ENCODE data around the gene CREB5. TPM values are rescaled to one million over a fixed set of nuclear protein-coding genes. Genes with fewer than 3 reads are reported as not detected.

The CREB5 gene
- total and polyA plus RNA-seq, 2 experiments from 2014 or later = 2.4 to 4.4 TPM

DNA sequence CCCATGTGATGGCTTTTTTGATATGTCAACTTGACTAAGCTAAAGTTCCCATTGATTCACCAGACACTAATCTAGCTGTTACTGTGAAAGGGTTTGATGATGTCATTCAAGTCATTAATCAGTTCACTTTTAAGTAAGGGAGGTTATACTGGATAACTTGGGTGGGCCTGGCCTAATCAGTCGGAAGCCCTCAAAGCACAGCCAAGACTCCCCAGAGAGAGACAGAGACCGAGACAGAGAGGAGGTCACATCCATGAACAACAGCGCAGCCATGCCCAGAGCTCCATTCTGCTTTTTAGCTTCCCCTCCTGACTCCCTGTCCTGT is 442.4 kb downstream of the CREB5 start:
- no peak for TF ChIP-seq CREB1 (CRISPR knock-in tag; IDR thresholded peaks at IDR 0.05; ENCODE audit: low read depth)
- no peak for TF ChIP-seq EZH2phosphoT487 (IDR thresholded peaks at IDR 0.05; ENCODE audit: unreplicated experiment)
- TF ChIP-seq POLR2AphosphoS5 (IDR thresholded peaks at IDR 0.05; ENCODE audit: low read depth) = no peak
- TF ChIP-seq ZNF331 (CRISPR knock-in tag; IDR thresholded peaks at IDR 0.05; ENCODE audit: low read depth) = no peak
- no peak for TF ChIP-seq NANOG (IDR thresholded peaks at IDR 0.05; ENCODE audit: borderline replicate concordance)
- TF ChIP-seq, protein P1, sequence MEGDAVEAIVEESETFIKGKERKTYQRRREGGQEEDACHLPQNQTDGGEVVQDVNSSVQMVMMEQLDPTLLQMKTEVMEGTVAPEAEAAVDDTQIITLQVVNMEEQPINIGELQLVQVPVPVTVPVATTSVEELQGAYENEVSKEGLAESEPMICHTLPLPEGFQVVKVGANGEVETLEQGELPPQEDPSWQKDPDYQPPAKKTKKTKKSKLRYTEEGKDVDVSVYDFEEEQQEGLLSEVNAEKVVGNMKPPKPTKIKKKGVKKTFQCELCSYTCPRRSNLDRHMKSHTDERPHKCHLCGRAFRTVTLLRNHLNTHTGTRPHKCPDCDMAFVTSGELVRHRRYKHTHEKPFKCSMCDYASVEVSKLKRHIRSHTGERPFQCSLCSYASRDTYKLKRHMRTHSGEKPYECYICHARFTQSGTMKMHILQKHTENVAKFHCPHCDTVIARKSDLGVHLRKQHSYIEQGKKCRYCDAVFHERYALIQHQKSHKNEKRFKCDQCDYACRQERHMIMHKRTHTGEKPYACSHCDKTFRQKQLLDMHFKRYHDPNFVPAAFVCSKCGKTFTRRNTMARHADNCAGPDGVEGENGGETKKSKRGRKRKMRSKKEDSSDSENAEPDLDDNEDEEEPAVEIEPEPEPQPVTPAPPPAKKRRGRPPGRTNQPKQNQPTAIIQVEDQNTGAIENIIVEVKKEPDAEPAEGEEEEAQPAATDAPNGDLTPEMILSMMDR (conservative IDR thresholded peaks at IDR 0.05; ENCODE audit: low read depth in 2 of 2) = no peak
- TF ChIP-seq, protein P2, sequence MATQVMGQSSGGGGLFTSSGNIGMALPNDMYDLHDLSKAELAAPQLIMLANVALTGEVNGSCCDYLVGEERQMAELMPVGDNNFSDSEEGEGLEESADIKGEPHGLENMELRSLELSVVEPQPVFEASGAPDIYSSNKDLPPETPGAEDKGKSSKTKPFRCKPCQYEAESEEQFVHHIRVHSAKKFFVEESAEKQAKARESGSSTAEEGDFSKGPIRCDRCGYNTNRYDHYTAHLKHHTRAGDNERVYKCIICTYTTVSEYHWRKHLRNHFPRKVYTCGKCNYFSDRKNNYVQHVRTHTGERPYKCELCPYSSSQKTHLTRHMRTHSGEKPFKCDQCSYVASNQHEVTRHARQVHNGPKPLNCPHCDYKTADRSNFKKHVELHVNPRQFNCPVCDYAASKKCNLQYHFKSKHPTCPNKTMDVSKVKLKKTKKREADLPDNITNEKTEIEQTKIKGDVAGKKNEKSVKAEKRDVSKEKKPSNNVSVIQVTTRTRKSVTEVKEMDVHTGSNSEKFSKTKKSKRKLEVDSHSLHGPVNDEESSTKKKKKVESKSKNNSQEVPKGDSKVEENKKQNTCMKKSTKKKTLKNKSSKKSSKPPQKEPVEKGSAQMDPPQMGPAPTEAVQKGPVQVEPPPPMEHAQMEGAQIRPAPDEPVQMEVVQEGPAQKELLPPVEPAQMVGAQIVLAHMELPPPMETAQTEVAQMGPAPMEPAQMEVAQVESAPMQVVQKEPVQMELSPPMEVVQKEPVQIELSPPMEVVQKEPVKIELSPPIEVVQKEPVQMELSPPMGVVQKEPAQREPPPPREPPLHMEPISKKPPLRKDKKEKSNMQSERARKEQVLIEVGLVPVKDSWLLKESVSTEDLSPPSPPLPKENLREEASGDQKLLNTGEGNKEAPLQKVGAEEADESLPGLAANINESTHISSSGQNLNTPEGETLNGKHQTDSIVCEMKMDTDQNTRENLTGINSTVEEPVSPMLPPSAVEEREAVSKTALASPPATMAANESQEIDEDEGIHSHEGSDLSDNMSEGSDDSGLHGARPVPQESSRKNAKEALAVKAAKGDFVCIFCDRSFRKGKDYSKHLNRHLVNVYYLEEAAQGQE (IDR thresholded peaks at IDR 0.05; ENCODE audit: unreplicated experiment) = no peak
- TF ChIP-seq, protein P3, sequence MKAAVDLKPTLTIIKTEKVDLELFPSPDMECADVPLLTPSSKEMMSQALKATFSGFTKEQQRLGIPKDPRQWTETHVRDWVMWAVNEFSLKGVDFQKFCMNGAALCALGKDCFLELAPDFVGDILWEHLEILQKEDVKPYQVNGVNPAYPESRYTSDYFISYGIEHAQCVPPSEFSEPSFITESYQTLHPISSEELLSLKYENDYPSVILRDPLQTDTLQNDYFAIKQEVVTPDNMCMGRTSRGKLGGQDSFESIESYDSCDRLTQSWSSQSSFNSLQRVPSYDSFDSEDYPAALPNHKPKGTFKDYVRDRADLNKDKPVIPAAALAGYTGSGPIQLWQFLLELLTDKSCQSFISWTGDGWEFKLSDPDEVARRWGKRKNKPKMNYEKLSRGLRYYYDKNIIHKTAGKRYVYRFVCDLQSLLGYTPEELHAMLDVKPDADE (IDR thresholded peaks at IDR 0.05) = no peak
- TF ChIP-seq ZNF114 (CRISPR knock-in tag; IDR thresholded peaks at IDR 0.05) = no peak
- no peak for TF ChIP-seq STAT1 (IDR thresholded peaks at IDR 0.05; ENCODE audit: unreplicated experiment)
- TF ChIP-seq, protein P4, sequence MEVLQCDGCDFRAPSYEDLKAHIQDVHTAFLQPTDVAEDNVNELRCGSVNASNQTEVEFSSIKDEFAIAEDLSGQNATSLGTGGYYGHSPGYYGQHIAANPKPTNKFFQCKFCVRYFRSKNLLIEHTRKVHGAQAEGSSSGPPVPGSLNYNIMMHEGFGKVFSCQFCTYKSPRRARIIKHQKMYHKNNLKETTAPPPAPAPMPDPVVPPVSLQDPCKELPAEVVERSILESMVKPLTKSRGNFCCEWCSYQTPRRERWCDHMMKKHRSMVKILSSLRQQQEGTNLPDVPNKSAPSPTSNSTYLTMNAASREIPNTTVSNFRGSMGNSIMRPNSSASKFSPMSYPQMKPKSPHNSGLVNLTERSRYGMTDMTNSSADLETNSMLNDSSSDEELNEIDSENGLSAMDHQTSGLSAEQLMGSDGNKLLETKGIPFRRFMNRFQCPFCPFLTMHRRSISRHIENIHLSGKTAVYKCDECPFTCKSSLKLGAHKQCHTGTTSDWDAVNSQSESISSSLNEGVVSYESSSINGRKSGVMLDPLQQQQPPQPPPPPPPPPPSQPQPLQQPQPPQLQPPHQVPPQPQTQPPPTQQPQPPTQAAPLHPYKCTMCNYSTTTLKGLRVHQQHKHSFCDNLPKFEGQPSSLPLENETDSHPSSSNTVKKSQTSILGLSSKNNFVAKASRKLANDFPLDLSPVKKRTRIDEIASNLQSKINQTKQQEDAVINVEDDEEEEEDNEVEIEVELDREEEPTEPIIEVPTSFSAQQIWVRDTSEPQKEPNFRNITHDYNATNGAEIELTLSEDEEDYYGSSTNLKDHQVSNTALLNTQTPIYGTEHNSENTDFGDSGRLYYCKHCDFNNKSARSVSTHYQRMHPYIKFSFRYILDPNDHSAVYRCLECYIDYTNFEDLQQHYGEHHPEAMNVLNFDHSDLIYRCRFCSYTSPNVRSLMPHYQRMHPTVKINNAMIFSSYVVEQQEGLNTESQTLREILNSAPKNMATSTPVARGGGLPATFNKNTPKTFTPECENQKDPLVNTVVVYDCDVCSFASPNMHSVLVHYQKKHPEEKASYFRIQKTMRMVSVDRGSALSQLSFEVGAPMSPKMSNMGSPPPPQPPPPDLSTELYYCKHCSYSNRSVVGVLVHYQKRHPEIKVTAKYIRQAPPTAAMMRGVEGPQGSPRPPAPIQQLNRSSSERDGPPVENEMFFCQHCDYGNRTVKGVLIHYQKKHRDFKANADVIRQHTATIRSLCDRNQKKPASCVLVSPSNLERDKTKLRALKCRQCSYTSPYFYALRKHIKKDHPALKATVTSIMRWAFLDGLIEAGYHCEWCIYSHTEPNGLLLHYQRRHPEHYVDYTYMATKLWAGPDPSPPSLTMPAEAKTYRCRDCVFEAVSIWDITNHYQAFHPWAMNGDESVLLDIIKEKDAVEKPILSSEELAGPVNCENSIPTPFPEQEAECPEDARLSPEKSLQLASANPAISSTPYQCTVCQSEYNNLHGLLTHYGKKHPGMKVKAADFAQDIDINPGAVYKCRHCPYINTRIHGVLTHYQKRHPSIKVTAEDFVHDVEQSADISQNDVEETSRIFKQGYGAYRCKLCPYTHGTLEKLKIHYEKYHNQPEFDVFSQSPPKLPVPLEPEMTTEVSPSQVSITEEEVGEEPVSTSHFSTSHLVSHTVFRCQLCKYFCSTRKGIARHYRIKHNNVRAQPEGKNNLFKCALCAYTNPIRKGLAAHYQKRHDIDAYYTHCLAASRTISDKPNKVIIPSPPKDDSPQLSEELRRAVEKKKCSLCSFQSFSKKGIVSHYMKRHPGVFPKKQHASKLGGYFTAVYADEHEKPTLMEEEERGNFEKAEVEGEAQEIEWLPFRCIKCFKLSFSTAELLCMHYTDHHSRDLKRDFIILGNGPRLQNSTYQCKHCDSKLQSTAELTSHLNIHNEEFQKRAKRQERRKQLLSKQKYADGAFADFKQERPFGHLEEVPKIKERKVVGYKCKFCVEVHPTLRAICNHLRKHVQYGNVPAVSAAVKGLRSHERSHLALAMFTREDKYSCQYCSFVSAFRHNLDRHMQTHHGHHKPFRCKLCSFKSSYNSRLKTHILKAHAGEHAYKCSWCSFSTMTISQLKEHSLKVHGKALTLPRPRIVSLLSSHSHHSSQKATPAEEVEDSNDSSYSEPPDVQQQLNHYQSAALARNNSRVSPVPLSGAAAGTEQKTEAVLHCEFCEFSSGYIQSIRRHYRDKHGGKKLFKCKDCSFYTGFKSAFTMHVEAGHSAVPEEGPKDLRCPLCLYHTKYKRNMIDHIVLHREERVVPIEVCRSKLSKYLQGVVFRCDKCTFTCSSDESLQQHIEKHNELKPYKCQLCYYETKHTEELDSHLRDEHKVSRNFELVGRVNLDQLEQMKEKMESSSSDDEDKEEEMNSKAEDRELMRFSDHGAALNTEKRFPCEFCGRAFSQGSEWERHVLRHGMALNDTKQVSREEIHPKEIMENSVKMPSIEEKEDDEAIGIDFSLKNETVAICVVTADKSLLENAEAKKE (CRISPR knock-in tag; IDR thresholded peaks at IDR 0.05) = no peak
- no peak for TF ChIP-seq JUNB (IDR thresholded peaks at IDR 0.05; ENCODE audit: unreplicated experiment)
- no peak for TF ChIP-seq EZH2 (IDR thresholded peaks at IDR 0.05; ENCODE audit: low read depth, unreplicated experiment)
- H3F3A ChIP-seq (replicated peaks; ENCODE audit: low read depth) = no peaks in the 10 kb centered on the region
- no peaks in the 10 kb centered on the region for H3K36me3 ChIP-seq (ENCODE audit: insufficient read depth)
- peaks cover 7% of the 10 kb centered on the region for H3K4me1 Mint-ChIP-seq
- H3K36me3 Mint-ChIP-seq (ENCODE audit: low read depth) = no peaks in the 10 kb centered on the region
- H4K20me1 ChIP-seq (replicated peaks; ENCODE audit: insufficient read depth) = no peaks in the 10 kb centered on the region
- H3K4me3 ChIP-seq = peak overlapping the region; percentile 81
- peak overlapping the region; percentile 84 for H3K4me3 Mint-ChIP-seq
- peaks cover 10% of the 10 kb centered on the region for H3K4me1 ChIP-seq (ENCODE audit: insufficient read depth)
- H3K27ac ChIP-seq (ENCODE audit: low read depth) = no peak overlapping the region
- peaks cover 14% of the 10 kb centered on the region for H3K27me3 Mint-ChIP-seq (ENCODE audit: insufficient read depth, low read depth, poor library complexity)
- H3K79me2 ChIP-seq (replicated peaks; ENCODE audit: insufficient read depth) = no peaks in the 10 kb centered on the region
- no peak overlapping the region for H3K27ac Mint-ChIP-seq
- peak overlapping the region; percentile 79; the same call in 1 of the 2 replicates for H2AFZ ChIP-seq
- peaks cover 21% of the 10 kb centered on the region for H3K27me3 ChIP-seq (ENCODE audit: insufficient read depth)
- H3K4me2 ChIP-seq = peak overlapping the region; percentile 89; the same call in 1 of the 2 replicates
- H3K9me2 ChIP-seq (ENCODE audit: insufficient read depth) = no peaks in the 10 kb centered on the region
- no peak for DNase-seq (ENCODE audit: low spot score)
- H3K9me3 Mint-ChIP-seq = no peaks in the 10 kb centered on the region; the same call in 2 of the 3 replicates
- no peak for ATAC-seq
